OCI-LY7 (cell line): ENCODE results near the gene ATP1A2.

ENCODE experiments used
- EZH2phosphoT487 ChIP-seq: fragments of 200-600 bp; sonication (generic); IDR thresholded peaks from 2 replicates; pipeline ENCODE4 v1.6.1; 2018; ENCODE audit warnings: low read depth, borderline replicate concordance, mild to moderate bottlenecking, mixed run types, antibody characterized with exemption, low read length, moderate library complexity, mixed read lengths
- TF ChIP-seq, protein P1 (sequence below): fragments of 200-600 bp; sonication (generic); conservative IDR thresholded peaks from 2 replicates; pipeline ENCODE4 v1.5.1; 2014; ENCODE audit warnings: mild to moderate bottlenecking, antibody characterized with exemption, low read length, moderate library complexity, mixed read lengths

DNA sequence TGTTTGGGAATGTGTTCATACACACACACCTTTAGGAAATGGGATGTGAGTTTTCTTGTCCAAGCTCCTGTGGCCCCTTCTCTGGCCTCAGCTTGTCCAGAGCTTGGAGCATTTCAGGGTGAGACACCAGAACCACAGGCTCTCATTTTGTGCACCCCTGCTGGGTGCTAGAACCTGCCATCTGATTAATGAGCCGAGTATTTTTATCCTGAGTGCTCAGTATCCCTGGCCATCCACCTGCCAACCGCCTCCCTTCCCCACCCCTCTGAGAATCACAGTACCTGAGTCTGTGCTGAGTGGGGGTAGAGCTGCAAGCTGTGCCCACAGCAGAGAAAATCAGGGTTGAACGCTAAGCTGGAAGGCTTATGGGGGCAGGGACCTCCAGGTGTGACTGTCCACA lies 76.2 kb downstream of the ATP1A2 start:
- TF ChIP-seq, protein P1, sequence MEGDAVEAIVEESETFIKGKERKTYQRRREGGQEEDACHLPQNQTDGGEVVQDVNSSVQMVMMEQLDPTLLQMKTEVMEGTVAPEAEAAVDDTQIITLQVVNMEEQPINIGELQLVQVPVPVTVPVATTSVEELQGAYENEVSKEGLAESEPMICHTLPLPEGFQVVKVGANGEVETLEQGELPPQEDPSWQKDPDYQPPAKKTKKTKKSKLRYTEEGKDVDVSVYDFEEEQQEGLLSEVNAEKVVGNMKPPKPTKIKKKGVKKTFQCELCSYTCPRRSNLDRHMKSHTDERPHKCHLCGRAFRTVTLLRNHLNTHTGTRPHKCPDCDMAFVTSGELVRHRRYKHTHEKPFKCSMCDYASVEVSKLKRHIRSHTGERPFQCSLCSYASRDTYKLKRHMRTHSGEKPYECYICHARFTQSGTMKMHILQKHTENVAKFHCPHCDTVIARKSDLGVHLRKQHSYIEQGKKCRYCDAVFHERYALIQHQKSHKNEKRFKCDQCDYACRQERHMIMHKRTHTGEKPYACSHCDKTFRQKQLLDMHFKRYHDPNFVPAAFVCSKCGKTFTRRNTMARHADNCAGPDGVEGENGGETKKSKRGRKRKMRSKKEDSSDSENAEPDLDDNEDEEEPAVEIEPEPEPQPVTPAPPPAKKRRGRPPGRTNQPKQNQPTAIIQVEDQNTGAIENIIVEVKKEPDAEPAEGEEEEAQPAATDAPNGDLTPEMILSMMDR, result no peak
- no peak for TF ChIP-seq EZH2phosphoT487
